Ishikawa (cell line): ENCODE measurements around the gene SMTNL2.

Source experiments
- CREB1 ChIP-seq: IDR thresholded peaks from 2 replicates; pipeline ENCODE4 v1.6.1; 2012; ENCODE audit warnings: low read depth
- EP300 ChIP-seq: IDR thresholded peaks from 2 replicates; pipeline ENCODE4 v1.6.1; 2012; ENCODE audit warnings: borderline replicate concordance
- FOXM1 ChIP-seq: IDR thresholded peaks from 2 replicates; pipeline ENCODE4 v1.6.1; 2012; ENCODE audit warnings: low read depth, borderline replicate concordance
- RAD21 ChIP-seq: IDR thresholded peaks from 2 replicates; pipeline ENCODE4 v1.6.1; 2012; ENCODE audit warnings: low read depth
- TAF1 ChIP-seq: IDR thresholded peaks from 2 replicates; pipeline ENCODE4 v1.6.1; 2012; ENCODE audit warnings: low read depth, mild to moderate bottlenecking
- YY1 ChIP-seq: IDR thresholded peaks from 2 replicates; pipeline ENCODE4 v1.6.1; 2012; ENCODE audit warnings: low read depth
- TF ChIP-seq, protein P1 (sequence below): IDR thresholded peaks from 2 replicates; pipeline ENCODE4 v1.6.1; 2012

DNA sequence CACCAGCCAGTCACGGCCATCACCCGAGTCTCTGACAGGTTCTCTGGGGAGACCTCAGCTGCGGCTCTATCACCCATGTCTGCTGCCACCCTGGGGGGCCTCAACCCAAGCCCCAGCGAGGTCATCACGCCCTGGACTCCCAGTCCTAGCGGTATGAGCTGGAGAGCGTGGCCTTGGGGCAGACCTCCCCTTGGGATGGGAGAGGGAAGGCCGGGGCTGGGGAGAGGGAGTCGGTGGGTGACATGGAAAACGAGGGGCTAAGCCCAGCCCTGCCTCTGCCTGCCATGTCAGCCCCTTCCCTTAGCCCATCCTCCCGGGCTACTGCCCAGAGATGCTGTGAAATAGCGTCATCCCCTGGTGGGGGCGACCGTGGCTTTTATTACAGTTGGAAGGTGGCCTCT, 8.7 kb downstream of the SMTNL2 start:
- TF ChIP-seq EP300 (no peak), RAD21 (no peak), YY1 (no peak), CREB1 (no peak), TAF1 (no peak), FOXM1 (no peak)
- TF ChIP-seq, protein P1, sequence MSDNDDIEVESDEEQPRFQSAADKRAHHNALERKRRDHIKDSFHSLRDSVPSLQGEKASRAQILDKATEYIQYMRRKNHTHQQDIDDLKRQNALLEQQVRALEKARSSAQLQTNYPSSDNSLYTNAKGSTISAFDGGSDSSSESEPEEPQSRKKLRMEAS = no peak
